ENCODE measurements around the gene PRPF6.

The PRPF6 gene

DNA sequence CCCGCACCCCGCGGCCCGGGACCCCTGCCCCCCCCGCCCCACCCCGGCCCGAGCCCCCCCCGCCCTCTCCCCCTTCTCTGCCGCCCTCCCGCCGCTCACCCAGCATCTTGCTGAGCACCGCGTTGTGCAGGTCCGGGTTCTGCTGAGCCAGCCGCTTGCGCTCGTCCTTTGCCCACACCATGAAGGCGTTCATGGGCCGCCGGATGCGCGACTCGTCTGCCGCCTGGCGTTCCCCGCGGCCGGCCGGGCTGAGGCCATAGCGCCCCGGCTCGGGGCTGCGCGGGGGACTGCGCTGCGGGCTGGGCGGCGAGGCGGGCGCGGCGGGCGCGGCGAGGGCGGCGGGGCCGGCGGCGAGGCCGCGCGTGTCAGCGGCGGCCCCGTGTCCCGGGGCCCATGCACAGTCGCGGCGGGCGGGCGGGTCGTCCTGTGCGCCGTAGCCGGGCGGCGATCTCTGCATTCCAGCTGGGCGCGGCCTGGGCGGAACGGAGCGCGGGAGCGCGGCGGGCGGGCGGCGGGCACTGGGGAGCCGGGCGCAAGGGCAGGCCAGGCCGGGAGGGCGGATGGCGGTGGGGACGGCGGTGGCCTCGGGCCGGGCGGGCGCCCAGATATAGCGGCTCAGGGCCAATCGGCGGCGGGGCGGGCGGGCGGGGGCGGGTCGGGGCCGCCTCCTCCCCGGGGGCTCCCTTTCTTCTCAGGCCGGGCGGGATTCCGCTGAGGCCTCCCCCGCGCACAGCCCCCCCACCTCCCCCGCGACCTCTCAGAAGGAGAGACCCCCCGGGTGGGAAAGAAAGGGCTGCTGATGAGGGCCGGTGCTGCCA is 68.3 kb downstream of the PRPF6 start, which contains the start of gene SOX18:
Gene SOX18, minus strand, starts transcription at position 580 of the 818 bp plus-strand sequence. Its CDS starts 123 bp downstream, at position 457.
- DNase-seq (ENCODE audit: low read depth): no peak

DNA sequence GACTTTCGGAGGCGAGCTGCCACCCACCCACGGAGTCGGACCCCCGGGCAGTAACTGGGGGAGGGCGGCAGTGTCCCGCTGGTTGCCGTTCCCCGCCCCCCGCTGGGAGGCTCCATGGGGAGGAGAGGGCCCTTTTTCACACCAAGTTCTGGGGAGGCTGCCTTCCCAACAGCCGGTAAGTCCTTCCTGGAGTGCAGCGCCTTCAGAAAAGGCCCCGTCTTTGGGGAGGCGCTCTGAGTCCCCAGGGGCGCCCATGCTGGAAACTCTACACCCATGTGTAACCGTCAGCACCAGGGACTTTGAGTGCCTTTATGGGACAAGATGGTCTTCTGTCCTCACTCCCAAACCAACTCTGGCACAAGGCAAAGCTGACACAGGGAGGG is 68.9 kb downstream of the PRPF6 start:
- no peak for DNase-seq (ENCODE audit: low read depth)

DNA sequence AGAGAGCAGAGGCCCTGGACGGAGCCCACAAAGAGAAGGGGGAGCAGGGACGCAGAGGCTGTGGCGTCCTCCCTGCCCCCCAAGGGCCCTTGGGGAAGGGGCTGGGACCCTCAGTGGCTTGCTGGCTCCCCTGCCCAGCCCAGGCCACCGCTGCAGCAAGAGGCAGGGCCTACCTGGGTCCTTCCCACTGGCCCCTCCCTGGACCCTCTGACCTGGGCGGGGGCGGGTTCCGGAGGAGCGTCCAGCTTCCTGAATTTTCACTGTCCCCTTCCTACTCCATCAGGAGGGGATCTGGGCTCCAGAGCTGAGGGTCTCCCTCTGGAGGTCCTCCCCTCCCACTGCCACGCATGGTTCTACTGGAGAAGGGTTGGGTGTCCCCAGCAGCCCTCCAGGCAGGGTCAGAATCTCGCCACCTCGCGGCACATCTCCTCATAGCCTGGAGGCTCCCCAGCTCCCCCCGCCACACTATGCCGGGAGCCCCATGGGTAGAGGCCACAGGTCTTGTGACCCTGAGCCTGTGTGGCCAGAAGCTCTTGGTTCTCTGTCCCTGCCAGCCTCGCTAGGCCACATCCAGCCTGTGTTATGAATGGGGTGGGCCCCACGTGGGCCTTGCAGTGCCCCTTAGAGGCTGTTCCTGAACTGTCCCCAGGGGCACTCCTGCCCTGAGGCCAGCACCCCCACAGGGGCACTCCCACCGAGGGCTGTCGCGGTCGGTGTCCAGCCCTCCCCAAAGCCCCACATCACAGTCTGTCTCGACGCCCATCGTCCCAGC is 69.5 kb downstream of the PRPF6 start:
- no peak for DNase-seq (ENCODE audit: low read depth)

DNA sequence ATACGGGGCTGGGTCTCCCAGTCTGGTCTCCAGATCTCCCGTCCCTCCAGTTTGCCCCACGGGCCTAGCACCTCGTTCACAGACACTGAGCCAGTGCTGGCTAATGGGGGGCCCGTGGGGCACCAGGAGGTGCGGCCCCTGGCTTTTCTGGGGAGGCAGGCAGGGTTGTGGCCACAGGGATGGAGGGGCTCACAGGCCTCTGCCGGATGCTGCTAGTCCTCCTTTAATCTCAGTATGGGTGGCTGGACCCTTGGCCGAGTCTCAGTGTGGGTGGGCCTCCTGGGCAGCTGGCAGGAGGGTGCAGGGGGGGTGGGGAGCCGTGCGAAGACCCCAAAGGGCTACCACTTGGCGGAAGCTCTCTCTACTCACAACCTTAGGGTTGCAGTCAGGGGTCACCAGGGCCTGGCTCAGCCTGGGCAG is 70.1 kb downstream of the PRPF6 start:
- DNase-seq (ENCODE audit: low read depth): no peak

DNA sequence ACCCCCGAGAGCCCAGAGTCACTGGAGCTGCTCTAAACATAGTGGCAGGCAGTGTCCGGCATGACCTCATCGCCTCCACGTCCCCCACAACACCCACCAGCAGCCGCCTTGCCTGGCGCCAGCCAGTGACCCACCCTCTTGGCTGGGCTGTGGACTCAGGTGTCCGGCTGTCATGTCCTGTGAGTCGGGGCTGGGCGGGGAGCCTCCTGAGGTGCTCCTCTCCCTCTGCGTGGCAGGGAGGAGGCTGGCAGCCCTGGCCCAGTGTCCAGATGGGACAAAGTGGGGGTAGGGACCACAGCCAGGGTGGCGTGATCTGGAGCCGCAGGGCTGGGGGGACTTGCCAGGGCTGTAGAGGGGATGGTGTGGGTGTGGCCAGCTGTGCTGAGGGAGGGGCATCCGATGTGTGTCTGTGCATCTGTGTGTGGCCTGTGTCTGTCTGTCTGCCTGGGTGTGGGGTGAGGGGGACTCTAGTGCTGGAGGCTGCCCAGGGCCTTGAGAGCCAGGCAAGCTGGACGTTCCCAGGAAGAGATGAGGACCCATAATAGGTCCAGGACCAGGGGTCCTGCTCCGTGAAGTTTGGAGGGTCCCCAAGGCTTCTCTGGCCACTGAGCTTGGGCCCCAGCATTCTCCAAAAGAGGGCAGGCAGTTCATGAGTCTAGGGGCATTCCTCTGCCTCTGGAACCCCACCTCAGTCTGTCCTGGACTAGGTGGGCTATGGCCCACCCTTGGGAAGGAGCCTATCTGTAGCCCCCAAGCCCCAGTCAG is 70.8 kb downstream of the PRPF6 start:
- DNase-seq (ENCODE audit: low read depth): no peak

DNA sequence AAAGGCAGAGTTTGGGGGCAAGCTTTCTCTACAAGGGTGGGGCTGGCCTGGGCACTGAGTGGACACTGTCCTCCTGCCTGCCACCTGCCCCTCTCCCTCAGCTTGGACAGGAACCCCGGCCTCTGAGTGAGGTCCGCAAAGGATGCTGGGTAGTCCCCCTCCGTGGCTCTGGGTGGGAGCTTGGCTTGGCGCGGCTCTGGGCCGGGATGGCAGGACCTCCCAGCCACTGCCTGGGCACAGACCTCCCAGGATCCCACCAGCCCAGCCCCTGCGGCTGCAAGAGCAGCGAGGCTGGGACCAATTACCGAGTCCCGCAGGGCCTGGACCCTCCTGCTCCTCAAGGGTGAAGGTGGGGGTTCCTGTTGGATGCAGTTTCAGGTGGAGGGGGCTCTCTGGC is 71.4 kb downstream of the PRPF6 start:
- no peak for DNase-seq (ENCODE audit: low read depth)

DNA sequence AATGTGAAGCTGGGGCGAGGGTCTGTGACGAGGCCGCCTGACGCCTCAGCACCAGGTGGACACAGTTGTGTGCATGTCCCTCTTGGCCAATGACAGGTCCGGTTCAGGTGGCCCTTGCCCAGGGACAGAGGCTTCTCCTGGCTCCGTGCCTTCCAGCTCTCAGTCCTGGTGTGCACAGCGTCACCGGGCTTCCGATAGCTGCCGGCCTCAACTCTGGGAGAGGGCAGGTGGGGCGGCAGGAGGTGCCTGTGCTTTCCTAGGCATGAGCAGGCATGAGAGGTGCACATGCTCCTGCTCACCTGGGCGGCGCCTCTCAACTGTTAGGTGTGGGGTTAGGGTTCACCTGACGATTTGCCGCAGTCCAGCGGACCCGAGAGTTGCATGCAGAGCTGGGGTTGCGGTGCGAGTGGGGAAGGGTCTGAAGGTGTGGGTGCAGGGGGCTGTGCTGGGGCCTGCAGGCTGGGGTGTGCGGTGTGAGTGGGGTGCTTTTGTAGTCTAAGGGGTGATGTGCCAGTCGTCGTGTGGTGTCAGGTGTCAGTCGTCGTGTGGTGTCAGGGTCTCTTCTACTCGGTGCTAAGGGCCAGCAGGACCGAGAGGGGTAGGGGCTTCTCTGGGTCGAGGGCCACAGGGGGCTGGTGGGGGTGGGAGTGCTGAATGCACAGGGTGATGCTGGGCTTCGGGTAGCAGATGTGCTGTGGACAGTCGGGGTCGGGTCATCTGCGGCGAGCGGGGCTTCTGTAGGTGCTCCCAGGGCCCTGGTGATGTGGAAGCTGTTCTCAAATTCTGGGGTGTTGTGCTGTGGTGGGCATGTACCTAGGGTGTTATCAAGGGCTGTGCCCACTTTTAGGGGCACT is 72.3 kb downstream of the PRPF6 start:
- DNase-seq (ENCODE audit: low read depth): no peak

DNA sequence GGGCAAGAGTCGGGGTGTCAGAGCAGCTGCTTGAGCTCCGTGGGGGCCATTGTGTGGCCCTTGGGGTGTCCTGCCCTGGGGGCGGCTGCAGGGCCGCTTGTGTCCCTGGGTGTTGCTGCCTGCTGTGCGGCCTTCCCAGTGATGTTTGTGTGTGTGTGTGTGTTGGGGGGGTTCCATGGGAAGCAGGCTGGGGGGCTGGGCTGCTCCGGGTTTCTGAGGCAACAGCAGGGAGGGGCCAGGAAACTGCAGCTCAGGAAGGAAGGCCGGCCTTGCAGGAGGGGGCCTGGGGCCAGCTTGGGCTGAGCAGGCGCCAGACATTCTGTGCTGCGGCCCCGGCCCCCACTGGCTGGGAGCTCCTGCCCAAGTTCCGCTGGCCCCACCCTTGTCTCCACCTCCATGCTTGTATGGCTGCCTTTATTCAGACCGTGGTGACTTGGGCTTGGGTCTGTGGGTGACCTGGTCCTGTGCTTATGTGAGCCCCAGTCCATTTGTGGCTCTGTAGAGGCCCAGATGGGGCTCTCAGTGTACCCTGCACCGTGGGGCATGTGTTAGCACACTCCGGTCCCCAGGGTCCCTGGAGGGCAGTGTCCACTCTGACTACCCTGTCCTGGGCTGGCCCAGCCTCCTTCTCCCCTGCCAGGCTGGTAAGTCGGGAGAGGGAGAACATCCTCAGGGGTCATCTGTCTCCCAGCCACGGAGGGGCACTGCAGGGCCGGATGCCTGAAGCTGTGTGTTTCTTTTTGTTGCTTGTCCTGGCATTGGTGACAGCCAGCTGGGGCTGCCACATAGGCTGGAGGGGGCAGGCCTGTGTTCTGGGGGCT is 73.1 kb downstream of the PRPF6 start:
- DNase-seq (ENCODE audit: low read depth): peak; percentile 20

DNA sequence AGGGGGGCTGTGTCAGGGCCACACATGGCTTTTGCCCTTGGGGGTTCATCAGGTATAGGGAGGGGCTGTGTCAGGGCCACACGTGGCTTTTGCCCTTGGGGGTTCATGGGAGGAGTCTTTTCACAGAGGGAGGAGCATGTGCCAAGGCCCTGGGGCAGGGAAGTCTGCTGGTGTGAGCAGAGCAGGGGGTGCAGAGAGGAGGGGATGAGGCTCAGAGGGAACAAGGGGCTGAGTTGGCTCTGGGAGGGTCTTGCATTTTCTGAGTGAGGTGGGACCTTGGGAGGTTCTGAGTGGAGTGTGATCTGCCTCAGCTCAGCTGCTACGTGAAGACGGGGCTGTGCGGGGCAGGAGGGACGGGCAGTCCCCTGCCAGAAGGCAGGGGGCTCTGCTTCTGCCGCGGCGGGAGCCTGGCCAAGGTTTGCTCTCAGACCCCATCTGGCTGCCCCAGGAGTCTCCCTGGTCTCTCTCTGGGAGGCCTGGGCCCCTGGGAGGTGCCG is 74.5 kb downstream of the PRPF6 start:
- no peak for DNase-seq (ENCODE audit: low read depth)

DNA sequence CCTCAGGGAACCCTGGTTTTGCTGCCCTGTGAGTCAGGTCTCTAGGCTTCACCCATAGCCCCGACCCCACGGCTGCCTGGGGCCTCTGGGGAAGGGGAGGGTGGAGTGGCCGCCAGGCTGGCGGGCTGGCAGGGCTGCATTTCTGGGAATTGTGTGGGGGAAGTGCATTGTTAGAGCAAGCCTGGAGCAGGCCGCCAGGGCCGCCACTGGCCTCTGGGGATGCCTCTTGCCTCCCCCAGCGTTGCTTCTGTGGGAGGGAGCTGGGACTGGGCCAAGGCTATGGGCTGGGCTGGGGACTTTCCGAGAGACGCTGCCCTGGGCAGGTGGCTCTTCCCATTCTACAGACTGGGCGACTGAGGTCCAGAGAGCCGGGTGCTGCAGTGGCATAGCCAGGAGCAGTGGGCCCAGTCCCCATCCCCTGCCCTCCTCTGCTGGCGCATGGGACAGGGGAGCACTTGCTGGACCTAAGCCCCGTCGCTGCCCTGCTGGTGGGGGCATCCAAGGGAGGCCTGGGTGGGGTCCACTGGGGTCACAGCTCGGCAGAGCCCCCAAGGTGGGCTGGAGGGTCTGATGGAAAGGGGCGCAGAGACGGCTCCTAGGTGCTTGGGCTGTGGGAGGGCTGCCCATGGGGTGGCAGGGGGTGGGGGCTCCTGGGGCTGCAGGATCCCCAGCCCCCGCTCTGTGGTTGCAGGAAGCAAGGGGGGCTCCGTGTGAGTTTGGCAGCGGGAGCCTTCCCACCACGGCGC is 75.1 kb downstream of the PRPF6 start:
- no peak for DNase-seq (ENCODE audit: low read depth)

DNA sequence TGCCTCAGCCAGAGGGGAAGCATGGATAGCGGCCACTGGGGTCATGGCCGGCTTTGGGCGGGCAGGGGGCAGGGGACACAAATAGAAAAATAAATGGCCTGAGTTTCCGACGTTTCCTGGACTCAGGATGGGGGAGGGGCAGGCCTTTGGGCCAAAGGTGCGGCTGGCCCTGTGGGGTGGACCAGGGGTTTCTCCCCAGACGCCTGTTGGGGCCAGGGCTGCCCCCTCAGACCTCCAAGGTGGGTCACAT is 75.6 kb downstream of the PRPF6 start:
- no peak for DNase-seq (ENCODE audit: low read depth)

DNA sequence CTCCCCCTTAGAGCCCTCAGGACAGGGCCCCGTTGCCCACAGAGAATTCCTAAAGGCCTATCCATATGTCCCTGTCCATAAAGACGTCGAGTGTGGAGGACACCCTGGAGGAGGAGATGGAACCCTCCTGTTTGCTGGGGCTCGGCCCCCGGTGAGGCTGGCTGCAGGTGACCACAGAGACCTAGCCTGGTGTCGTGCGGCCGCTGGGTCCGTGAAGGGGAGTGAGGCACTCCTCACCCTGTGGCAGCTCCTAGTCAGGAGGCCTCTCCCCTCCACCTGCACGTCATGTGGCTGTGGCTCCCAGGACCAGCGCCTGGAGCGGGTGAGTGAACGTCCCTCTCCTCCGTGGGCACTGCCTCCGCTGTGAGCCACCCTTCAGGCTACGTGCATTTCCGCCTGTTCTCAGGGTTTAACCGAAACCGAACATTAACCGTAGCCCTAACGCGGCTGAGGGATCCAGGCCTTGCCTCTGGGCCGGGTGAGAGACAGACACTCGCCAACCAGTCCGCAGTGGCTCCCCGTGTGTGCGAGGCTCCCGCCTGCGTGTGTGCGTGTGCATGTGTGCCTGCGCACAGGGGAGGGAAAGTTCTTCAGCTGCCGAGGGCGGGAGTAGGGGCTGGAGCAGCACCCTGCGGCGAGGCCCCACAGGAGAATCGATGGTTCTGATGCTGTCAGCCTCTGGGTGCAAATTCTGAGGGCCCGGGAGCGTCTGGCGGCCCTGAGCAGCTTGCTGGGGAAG is 76.1 kb downstream of the PRPF6 start:
- DNase-seq (ENCODE audit: low read depth): no peak

DNA sequence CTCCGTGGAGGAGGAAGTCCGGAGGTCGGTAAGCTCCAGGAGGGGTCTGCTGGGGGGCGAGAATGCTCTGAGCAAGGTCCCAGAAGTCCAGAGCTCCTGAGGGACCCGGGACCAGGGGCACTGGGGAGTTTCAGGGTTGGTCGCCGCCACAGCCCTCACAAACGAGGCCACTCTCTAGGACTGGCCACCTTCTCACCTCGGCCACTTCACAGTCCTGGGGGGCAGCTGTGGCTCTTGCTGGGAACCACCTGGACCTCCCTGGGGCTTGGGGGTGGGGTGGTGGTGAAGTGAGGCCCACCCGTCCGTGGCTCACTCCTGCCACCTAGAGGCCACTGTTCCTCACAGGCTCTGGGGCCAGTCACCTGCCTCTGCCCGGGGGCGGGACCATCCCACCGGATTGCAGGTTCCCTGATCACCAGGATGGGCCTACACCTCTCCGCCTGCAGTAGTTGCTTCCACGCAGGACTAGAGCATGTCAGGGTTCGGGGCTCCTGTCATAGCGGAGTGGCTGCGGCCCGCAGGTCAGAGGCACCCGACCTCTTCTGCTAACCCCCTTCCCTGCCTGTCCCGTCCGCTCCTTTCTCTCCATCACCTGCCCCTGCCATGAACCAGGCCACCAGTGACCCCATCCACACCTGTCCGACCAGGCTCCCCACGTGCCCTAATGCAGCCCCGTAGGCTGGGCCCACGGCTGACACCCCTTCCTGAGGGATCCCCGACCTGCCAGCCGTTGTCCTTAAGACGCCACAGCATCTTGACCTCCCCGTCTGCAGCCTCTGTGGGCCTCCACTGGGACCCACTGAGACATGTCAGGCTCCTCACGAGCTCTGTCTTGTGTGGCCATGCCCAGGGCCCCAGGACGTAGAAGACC is 76.9 kb downstream of the PRPF6 start:
- DNase-seq (ENCODE audit: low read depth): no peak

DNA sequence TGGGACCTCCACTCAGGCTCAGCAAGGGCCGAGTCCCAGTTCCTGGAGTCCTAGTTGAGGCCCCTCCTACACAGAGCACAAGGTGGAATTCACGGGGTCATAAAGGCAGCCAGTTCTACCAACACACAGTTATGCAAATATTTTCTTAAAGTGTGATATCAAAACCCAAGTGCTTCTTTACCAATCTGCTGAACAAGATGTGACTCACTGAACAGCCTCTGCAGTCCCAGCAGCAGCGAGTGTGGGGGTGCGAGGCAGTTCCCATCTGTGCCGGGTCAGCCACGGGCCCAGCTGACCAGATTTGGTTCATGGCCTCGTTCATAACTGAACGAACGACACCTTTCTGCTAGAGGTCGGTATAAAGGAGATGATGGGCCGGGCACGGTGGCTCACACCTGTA is 77.6 kb downstream of the PRPF6 start:
- no peak for DNase-seq (ENCODE audit: low read depth)

DNA sequence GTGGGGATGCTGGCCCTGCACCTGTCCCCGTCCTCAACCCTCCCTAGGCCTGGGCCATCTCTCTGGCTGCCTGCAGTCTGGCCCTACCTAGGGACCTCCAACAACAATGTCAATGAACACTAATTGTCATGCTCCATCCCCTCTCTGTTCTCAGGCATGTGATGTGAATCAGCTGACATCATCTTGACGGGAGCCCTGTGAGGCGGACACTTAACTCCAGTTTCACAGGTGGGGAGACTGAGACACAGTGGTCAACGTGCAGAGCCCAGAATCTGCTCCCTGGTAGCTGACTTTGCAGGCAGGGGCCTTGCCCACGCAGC is 81.3 kb downstream of the PRPF6 start:
- DNase-seq (ENCODE audit: low read depth): no peak

DNA sequence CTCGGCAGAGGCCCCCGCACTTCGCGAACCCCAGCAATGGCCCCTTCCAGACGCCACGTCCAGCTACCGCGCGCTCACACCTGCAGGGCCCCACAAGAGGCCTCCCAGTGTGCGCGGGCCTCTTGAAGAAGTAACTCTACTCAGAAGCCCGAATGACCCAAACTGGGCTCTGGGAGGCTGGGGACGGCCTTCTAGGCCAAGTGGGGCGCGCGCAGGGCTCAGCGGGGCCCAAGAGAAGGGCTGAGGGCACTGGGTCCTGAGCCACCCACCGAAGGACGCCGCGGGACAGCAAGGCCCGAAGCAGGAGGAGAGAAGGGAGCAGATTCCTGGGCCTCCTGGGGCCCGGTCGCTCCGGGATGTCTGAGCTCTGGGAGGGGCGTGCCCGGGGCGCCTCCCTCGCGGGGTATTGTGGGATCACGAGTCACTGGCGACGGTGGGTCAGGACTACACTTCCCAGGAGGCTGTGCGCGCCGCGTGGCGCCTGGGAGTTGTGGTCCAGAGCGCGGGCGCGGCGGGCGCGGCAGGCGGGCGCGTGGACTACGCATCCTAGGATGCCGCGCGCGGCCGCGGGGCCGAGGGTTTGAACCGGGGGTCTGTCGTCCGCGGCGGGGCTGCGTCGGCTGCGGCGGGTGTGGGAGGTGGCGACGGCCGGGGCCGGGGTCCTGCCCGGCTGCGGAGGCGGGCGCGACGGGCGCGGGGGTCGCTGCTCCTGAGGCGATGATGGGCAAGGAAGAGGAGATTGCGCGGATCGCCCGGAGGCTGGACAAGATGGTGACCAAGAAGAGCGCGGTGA is 81.9 kb downstream of the PRPF6 start, which contains the start of gene TCEA2:
Gene TCEA2, plus strand, starts transcription at position 603 of the 793 bp plus-strand sequence. Its CDS starts 115 bp downstream, at position 718.
- DNase-seq (ENCODE audit: low read depth): peak; percentile 90

DNA sequence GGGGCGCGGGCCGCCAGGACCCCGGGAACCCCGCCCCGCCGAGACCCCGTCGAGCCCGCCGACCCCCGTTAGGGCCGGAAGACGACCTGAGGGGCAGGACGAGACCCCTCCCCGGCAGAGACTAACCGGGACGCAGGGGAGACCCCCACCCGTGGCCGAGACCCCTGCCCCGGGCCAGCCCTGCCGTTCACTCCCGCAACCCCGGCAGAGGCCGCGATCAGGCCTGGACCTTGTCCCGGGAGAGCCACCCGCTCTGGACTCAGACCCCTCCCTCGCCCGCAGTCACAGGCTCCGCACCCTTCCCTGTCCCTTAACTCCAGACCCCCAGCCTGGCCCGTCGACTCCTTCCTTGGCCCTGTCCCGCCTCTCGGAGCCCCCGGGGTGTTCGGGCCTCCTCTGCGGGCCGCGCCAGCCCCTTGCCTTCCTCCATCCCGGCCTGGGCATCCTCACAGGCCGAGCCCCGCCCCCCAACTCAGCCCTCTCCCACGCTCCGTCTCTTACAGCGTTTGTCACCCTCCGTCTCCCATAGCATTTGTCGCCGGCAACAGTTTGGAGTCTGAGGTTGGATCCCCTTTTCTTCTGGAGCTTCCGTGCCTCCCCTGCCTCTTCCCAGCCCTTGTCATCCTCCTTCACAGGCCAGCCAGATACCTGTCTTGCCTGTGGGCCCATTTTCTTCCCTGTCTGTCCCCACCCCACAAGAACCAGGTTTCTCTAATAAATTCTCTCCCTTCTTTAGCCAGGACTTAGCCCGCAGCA is 82.6 kb downstream of the PRPF6 start:
- no peak for DNase-seq (ENCODE audit: low read depth)
